ENCODE results near the gene ADGRG7.
A peak's percentile ranks its signal among the peaks of the same experiment; 100 is the strongest.

ADGRG7 gene

DNA sequence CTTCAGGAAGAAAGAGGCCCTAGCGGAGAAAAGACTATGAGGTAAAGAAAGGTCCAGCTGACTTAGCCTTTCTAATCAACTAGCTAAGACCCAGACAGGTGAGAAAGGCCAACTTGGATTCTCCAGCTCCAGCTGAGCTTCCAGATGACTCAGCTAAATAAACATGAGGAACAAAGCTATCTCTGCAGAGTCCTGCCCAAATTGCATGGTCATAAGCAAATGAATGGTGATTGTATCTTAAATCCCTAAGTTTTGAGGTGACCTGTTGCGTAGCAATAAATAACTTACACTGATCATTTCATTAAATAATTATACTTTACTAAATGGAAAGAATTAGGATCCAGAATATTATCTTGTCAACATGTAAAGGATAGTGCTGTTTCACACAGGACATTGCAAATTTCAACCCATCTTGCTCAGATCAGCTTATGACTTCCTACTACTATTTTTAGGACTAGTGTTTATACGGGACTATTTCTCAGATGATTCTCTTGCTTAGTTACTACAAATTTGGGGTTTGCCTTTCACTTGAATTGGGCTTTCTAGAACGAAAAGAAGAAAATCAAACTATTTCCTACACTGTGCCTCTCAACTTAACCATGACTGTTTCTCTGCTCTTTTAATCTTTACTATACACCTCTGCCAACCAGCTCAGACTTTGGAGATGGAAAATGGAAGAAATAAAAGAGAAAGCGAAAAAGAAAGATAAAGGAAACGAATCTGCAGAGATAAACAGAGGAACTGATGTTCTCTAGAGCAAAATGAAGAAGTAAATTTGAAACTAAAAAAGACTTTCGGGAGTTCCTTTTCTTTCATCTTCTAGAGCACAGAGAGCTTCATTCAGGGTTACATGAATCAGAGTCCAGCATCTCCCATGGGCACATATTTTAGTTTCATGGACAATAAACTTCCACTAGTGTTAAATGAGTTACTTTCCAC lies 6.6 kb upstream of the ADGRG7 start:
- DNase-seq: no peak

GRCh38 chr3:100603469-100603868 lies 5.9 kb upstream of the ADGRG7 start:
- peak in 1 of 51 donors; percentile 16 for DNase-seq

GRCh38 chr3:100605358-100605757 lies 4.0 kb upstream of the ADGRG7 start:
- no peak for DNase-seq

- DNase-seq: no peak
Observed at GRCh38 chr3:100606894-100607512, 2.4 kb upstream of the ADGRG7 start.

DNA sequence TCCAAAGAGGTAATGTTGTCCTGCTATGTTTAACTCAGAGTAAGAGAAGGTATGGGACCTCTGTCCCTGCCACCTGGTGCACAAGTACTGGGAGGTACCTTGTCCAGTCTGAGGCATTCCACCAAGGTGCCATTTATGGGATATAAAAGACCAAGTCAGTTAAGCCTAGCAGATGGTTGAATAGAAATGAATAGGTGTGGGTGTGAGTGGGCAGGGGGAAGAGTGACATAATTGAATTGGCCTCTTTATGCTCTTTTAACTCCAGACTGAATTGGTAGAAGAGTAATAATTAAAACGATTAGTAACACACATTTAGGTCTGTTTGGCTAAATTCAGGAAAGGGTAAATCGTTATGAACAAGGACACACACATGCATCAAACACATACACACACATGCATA lies 562 bp downstream of the ADGRG7 start:
- DNase-seq: no peak

- no peak for DNase-seq
Observed at GRCh38 chr3:100611221-100611620, 1.8 kb downstream of the ADGRG7 start.

DNA sequence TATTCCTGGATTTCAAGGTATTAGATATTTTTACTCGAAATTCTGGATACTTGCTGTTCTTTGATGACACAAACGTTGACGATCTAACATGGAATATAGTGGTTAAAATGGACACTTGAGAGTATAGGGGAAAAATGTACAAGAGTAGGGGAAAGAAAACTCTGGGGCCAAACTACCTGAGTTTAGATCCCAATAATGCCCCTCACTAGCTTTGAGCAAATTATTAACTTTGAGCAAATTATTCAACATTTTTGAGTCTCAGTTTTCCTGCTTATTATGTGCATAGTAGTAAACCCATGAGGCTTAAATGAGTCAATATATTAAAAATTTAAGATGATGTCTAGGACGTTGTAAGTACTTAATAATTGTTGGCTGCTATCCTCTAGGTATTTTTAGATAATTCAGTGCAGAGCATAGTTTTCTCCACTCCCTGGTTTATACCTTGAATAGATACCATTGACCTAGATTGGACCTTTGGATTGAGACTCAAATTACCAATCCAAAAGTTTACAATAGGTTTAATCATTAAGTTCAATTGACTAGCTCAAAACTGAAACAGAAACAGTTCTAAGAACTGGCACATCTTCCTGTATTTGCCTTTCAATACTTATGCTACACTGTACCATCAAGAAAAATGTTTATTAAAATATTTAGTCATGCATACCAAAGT lies 4.5 kb downstream of the ADGRG7 start:
- no peak for DNase-seq

- no peak for DNase-seq
Observed at GRCh38 chr3:100614941-100615340, 5.5 kb downstream of the ADGRG7 start.

DNA sequence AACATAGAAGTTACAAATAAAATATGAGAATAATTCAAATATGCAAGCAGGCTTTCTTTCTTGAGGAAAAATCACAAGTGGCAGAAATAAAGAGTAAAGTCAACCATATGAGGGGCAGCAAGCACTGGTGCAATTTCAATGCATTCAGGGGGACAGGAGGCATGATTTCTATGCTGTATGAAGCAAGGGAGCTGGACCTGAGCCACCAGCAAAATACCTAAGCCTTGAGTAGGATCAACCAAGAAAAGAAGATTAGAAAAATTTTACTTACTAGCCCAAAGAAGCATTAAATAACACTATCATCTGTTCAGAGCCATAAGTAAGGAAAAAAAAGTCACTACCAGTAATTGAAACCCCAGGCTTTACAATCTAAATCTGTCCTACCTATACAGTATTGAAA lies 6.3 kb downstream of the ADGRG7 start:
- no peak for DNase-seq

DNA sequence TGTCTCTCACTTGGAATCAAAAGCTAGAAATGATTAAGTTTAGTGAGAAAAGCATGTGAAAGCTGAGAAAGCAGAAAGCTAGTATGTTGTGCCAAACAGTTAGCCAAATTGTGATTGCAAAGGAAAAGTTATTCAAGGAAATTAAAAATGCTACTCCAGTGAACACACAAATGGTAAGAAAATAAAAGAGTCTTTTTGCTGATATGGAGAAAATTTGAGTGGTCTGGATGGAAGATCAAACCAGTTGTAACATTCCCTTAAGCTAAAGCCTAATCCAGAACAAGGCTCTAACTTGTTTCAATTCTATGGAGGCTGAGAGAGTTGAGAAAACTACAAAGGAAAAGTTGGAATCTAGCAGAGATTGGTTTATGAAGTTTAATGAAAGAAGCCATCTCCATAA lies 11.8 kb downstream of the ADGRG7 start:
- no peak for DNase-seq

GRCh38 chr3:100627491-100627890 lies 18.1 kb downstream of the ADGRG7 start:
- DNase-seq: no peak

GRCh38 chr3:100629421-100630127 lies 20.2 kb downstream of the ADGRG7 start:
- no peak for DNase-seq

GRCh38 chr3:100630664-100631063 lies 21.3 kb downstream of the ADGRG7 start:
- no peak for DNase-seq

DNA sequence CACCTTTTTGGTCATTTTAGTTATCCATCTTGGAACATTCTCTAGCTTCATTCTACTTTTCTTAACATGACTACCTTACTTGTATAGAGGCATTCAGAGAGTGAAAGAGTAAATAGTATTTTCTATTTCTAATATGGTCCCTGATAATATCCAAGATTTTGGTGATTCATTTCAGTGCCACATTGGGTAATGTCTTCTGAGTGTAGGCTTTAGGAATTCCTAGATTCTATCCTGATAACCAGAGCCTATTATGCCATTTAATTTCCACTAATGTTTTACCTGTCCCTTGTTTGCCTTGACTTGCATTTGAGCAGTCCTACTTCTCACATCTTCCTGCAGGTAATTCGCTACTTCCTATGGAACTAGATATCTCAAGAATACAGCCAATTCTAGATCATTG lies 21.8 kb downstream of the ADGRG7 start:
- DNase-seq: no peak

GRCh38 chr3:100634493-100635272 lies 25.3 kb downstream of the ADGRG7 start:
- no peak for DNase-seq

- no peak for DNase-seq
Observed at GRCh38 chr3:100635273-100635701, 25.9 kb downstream of the ADGRG7 start.

- DNase-seq: no peak
Observed at GRCh38 chr3:100637197-100637631, 27.8 kb downstream of the ADGRG7 start.

DNA sequence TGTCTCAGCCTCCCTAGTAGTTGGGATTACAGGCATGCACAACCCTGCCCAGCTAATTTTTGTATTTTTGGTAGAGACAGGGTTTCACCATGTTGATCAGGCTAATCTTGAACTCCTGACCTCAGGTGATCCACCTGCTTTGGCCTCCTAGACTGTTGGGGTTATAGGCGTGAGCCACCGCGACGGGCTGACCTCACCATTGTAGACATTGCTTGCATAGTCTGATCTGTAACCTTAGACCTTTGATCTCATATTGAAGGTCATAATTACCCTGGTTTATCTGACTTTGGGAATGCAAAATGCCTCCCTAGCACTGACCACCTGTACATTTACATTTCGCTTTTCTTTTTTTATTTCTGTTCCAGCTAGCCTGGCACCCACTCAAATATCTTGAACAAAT lies 31.2 kb downstream of the ADGRG7 start:
- no peak for DNase-seq

DNA sequence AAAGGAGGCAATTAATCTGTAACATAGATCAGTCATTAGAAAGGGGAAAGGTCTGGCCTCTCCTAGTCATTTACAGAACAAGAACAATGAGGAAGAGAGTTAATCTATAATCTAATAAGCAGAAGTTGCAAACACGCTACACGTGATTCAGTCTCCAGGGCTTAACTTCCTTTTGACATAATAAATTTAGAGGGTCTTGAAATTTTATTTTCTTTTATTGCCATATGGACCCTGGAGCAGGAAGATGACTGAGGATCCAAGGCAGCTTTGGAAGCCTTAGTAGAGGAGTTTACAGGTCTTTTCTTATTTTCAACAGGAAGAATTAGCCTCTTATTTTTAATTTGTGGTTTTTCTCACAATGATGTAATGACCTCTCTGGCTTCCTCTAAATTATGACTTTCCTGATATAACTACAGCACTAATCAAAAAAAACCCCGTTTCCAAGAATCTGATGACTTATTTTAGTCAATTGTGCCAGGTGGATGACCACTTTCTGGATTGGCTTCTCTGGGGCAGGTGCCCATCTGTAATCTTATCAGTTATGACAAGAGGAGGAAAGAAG lies 32.2 kb downstream of the ADGRG7 start:
- no peak for DNase-seq

DNA sequence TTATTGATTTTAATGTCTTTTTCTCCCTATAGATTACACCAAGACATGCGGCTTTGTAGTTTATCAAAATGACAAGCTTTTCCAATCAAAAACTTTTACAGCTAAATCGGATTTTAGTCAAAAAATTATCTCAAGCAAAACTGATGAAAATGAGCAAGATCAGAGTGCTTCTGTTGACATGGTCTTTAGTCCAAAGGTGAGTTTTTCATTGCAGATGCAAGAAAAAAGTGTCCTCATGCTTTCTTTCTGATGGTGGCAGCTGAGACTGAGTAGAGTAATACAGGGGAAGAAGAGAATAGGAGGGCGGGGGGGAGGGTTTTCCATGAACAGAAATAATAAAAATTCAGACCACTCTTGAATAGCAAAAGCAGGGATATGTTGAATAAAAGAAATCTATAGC lies 36.5 kb downstream of the ADGRG7 start:
- no peak for DNase-seq

- DNase-seq: no peak
Observed at GRCh38 chr3:100647171-100647570, 37.8 kb downstream of the ADGRG7 start.

Measured in hypothalamus (tissue), 51 donors.